Mesenchymal stem cell (in vitro differentiated cells and primary cell): Measurements from ENCODE around the gene MXRA7.
A peak's percentile ranks its signal among the peaks of the same experiment; 100 is the strongest.

Experiments used
- DNase-seq: peaks from one replicate; pipeline ENCODE4 v3.0.0-alpha.2; 2013
- H2AFZ ChIP-seq: one replicate; pipeline ENCODE4 v1.6.1; 2013; ENCODE audit warnings: low read depth, mild to moderate bottlenecking, control low read depth, inconsistent platforms, low read length, moderate library complexity
- H2AK5ac ChIP-seq: 2 replicates; pipeline ENCODE4 v1.6.1; 2013; ENCODE audit warnings: low read length, moderate library complexity, mild to moderate bottlenecking, inconsistent platforms; ENCODE audit not compliant: severe bottlenecking
- H2BK120ac ChIP-seq: one replicate; pipeline ENCODE4 v1.6.1; 2013; ENCODE audit warnings: low read depth, mild to moderate bottlenecking, inconsistent platforms, low read length, moderate library complexity
- H2BK12ac ChIP-seq, 2 experiments: one replicate each; pipeline ENCODE4 v1.6.1; 2013; ENCODE audit warnings: inconsistent platforms in 2 of 2, low read length in 2 of 2, mild to moderate bottlenecking in 2 of 2, moderate library complexity in 2 of 2, control low read depth in 1 of 2
- H2BK15ac ChIP-seq: one replicate; pipeline ENCODE4 v1.6.1; 2013; ENCODE audit warnings: mild to moderate bottlenecking, low read depth, inconsistent platforms; ENCODE audit not compliant: poor library complexity, severe bottlenecking
- H2BK5ac ChIP-seq: 2 replicates; pipeline ENCODE4 v1.6.1; 2013; ENCODE audit warnings: low read depth, mild to moderate bottlenecking, low read length, control low read depth, inconsistent platforms; ENCODE audit not compliant: poor library complexity, severe bottlenecking
- H3K14ac ChIP-seq, 2 experiments: one replicate each; pipeline ENCODE4 v1.6.1; 2013; ENCODE audit warnings: inconsistent platforms in 2 of 2, low read length in 2 of 2, control low read depth in 1 of 2, mild to moderate bottlenecking in 1 of 2, moderate library complexity in 1 of 2
- H3K18ac ChIP-seq, 2 experiments: one replicate each; pipeline ENCODE4 v1.6.1; 2013; ENCODE audit warnings: inconsistent platforms in 2 of 2, low read length in 2 of 2, control low read depth in 1 of 2, low read depth in 1 of 2, mild to moderate bottlenecking in 1 of 2
- H3K23ac ChIP-seq, 2 experiments: one replicate each; pipeline ENCODE4 v1.6.1; 2013; ENCODE audit warnings: inconsistent platforms in 2 of 2, low read length in 2 of 2, mild to moderate bottlenecking in 2 of 2, moderate library complexity in 2 of 2, control low read depth in 1 of 2
- H3K27ac ChIP-seq: 2 replicates; pipeline ENCODE4 v1.5.1; 2013; ENCODE audit warnings: mild to moderate bottlenecking, moderate library complexity, low read length, control low read depth, inconsistent platforms; ENCODE audit not compliant: poor library complexity, severe bottlenecking
- H3K27me3 ChIP-seq, 2 experiments: 2 replicates each; pipeline versions ENCODE4 v1.6.1 to v1.7.0; 2013; ENCODE audit warnings: low read length in 2 of 2, mild to moderate bottlenecking in 2 of 2, moderate library complexity in 2 of 2, control low read depth in 1 of 2, inconsistent platforms in 1 of 2; ENCODE audit not compliant: control insufficient read depth in 1 of 2, insufficient read depth in 1 of 2
- H3K36me3 ChIP-seq, 2 experiments: 2 replicates each; pipeline versions ENCODE4 v1.6.1 to v1.7.0; 2013; ENCODE audit warnings: low read length in 2 of 2, control low read depth in 1 of 2, inconsistent platforms in 1 of 2, low read depth in 1 of 2, mild to moderate bottlenecking in 1 of 2; ENCODE audit not compliant: insufficient read depth in 2 of 2, control insufficient read depth in 1 of 2
- H3K4ac ChIP-seq, 2 experiments: one replicate each; pipeline ENCODE4 v1.6.1; 2013; ENCODE audit warnings: inconsistent platforms in 2 of 2, low read length in 2 of 2, mild to moderate bottlenecking in 2 of 2, moderate library complexity in 2 of 2, control low read depth in 1 of 2, low read depth in 1 of 2
- H3K4me1 ChIP-seq: 2 replicates; pipeline ENCODE4 v1.6.1; 2013; ENCODE audit warnings: low read depth, low read length, control low read depth; ENCODE audit not compliant: control insufficient read depth, insufficient read depth
- H3K4me2 ChIP-seq: 2 replicates; pipeline ENCODE4 v1.6.1; 2013; ENCODE audit warnings: low read length, mild to moderate bottlenecking, inconsistent platforms; ENCODE audit not compliant: poor library complexity, severe bottlenecking
- H3K4me3 ChIP-seq, 2 experiments: 2 replicates each; pipeline versions ENCODE4 v1.5.1 to v1.7.0; 2013; ENCODE audit warnings: low read length in 2 of 2, mild to moderate bottlenecking in 2 of 2, control low read depth in 1 of 2, low read depth in 1 of 2; ENCODE audit not compliant: insufficient read depth in 1 of 2
- H3K79me1 ChIP-seq: replicated peaks from 2 replicates; pipeline ENCODE4 v1.6.1; 2013; ENCODE audit warnings: mild to moderate bottlenecking, control low read depth, low read length, inconsistent platforms; ENCODE audit not compliant: poor library complexity, severe bottlenecking
- H3K9ac ChIP-seq: 2 replicates; pipeline ENCODE4 v1.7.0; 2013; ENCODE audit warnings: mild to moderate bottlenecking, low read length, moderate library complexity
- H3K9me3 ChIP-seq: 2 replicates; pipeline ENCODE4 v1.7.0; 2013; ENCODE audit warnings: mild to moderate bottlenecking, low read length; ENCODE audit not compliant: control insufficient read depth
- H4K8ac ChIP-seq: one replicate; pipeline ENCODE4 v1.6.1; 2013; ENCODE audit warnings: inconsistent platforms, mild to moderate bottlenecking, low read length, moderate library complexity
- H4K91ac ChIP-seq: one replicate; pipeline ENCODE4 v1.6.1; 2013; ENCODE audit warnings: mild to moderate bottlenecking, low read length, inconsistent platforms
- WGBS: methylation state at CpG from one replicate; pipeline ENCODE4 v1.1.7; 2013; ENCODE audit warnings: mixed read lengths; 5-methylcytosine and 5-hydroxymethylcytosine counted together

Gene MXRA7

DNA sequence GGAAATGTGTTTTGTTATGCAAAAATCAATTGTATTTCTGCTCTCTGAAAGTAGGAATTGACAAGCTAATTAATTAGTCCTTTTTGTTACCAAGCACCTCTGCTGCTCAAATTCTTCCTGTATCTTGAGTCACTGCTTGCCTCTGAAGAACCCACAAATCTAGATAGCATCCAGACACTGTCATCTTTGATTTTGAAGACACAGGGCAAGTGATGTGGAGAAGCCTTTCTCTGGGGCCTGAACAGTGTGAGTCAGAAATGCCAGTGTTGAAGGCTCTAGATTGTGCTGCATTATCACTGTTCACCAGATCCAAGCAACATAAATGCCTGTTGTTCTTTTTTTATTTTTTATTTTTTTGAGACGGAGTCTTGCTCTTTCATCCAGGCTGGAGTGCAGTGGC lies 56.4 kb downstream of the MXRA7 start:
- no peak overlapping the region for H3K14ac ChIP-seq
- H4K91ac ChIP-seq, result no peak overlapping the region
- no peak overlapping the region for H3K23ac ChIP-seq
- H3K4me2 ChIP-seq, result no peak overlapping the region
- H3K36me3 ChIP-seq, result no peaks in the 10 kb centered on the region
- no peak overlapping the region for H3K4ac ChIP-seq
- peaks cover 4 to 9% of the 10 kb centered on the region in 2 experiments for H3K27me3 ChIP-seq
- H2BK12ac ChIP-seq, result no peak overlapping the region
- no peak overlapping the region for H3K4me3 ChIP-seq
- H3K18ac ChIP-seq, result no peak overlapping the region
- H3K27ac ChIP-seq, result no peak overlapping the region
- H2BK120ac ChIP-seq, result no peak overlapping the region
- H4K8ac ChIP-seq, result no peak overlapping the region
- H2AK5ac ChIP-seq, result no peak overlapping the region
- H3K4me1 ChIP-seq, result peaks cover under 1% of the 10 kb centered on the region
- H2BK15ac ChIP-seq, result no peak overlapping the region
- H3K9ac ChIP-seq, result no peak overlapping the region
- H2BK5ac ChIP-seq, result no peak overlapping the region
- peaks cover 11% of the 10 kb centered on the region for H3K9me3 ChIP-seq
- H2AFZ ChIP-seq, result no peak overlapping the region
- H3K79me1 ChIP-seq, result no peaks in the 10 kb centered on the region
- WGBS, result 92% methylated on average over 1 of the region's 1 CpG
- DNase-seq, result peak; percentile 16

DNA sequence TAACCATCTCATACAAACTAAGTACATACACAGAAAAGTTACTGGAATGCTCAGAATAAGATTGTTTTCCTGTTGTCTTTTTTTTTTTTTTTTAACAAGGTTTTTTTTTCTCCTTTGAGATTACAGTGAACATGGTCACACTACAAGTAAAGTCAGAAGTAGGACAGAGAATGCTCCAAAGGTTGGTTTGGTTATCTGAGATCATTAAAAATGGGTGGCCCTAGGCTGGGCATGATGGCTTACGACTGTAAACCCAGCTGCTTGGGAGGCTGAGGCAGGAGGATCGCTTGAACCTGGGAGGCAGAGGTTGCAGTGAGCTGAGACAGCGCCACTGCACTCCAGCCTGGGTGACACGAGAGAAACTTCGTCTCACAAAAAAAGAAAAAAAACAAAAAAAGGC lies 60.3 kb downstream of the MXRA7 start:
- no peak overlapping the region for H2AK5ac ChIP-seq

GRCh38 chr17:76646712-76647111 lies 64.1 kb downstream of the MXRA7 start:
- H4K8ac ChIP-seq, result no peak overlapping the region
- H3K79me1 ChIP-seq, result no peaks in the 10 kb centered on the region
- H2AK5ac ChIP-seq, result no peak overlapping the region
- no CpG with 5 or more reads among the region's 1 CpG for WGBS
- no peak overlapping the region for H2BK5ac ChIP-seq
- no peaks in the 10 kb centered on the region for H3K36me3 ChIP-seq
- H2BK120ac ChIP-seq, result no peak overlapping the region
- peaks cover 13% of the 10 kb centered on the region for H3K9me3 ChIP-seq
- H3K23ac ChIP-seq, result no peak overlapping the region
- H3K27me3 ChIP-seq, result peaks cover 9 to 37% of the 10 kb centered on the region in 2 experiments
- no peak overlapping the region for H2BK12ac ChIP-seq
- no peak overlapping the region for H2BK15ac ChIP-seq
- no peak overlapping the region for H3K4me2 ChIP-seq
- no peak overlapping the region for H3K4me3 ChIP-seq
- no peak overlapping the region for H3K4ac ChIP-seq
- H3K9ac ChIP-seq, result no peak overlapping the region
- no peak overlapping the region for H2AFZ ChIP-seq
- no peak overlapping the region for H3K18ac ChIP-seq
- H3K4me1 ChIP-seq, result peaks cover 5% of the 10 kb centered on the region
- DNase-seq, result no peak
- H3K27ac ChIP-seq, result no peak overlapping the region
- no peak overlapping the region for H3K14ac ChIP-seq
- H4K91ac ChIP-seq, result no peak overlapping the region

More for the DNA sequence above, 60.3 kb downstream of the MXRA7 start:
- H3K79me1 ChIP-seq, result no peaks in the 10 kb centered on the region
- no peak overlapping the region for H3K4me3 ChIP-seq
- H3K14ac ChIP-seq, result no peak overlapping the region
- peaks cover 2% of the 10 kb centered on the region for H3K4me1 ChIP-seq
- 93% methylated on average over 2 of the region's 5 CpGs for WGBS
- no peak overlapping the region for H4K91ac ChIP-seq
- H3K18ac ChIP-seq, result no peak overlapping the region
- no peak overlapping the region for H4K8ac ChIP-seq
- H2BK15ac ChIP-seq, result no peak overlapping the region
- peaks cover 7 to 20% of the 10 kb centered on the region in 2 experiments for H3K27me3 ChIP-seq
- no peak overlapping the region for H2BK5ac ChIP-seq
- DNase-seq, result no peak
- no peak overlapping the region for H3K4me2 ChIP-seq
- no peak overlapping the region for H3K4ac ChIP-seq
- no peak overlapping the region for H3K23ac ChIP-seq
- H2BK12ac ChIP-seq, result no peak overlapping the region
- no peak overlapping the region for H2BK120ac ChIP-seq
- no peak overlapping the region for H3K27ac ChIP-seq
- H3K9me3 ChIP-seq, result peaks cover 19% of the 10 kb centered on the region
- no peak overlapping the region for H3K9ac ChIP-seq
- no peaks in the 10 kb centered on the region for H3K36me3 ChIP-seq
- H2AFZ ChIP-seq, result no peak overlapping the region

DNA sequence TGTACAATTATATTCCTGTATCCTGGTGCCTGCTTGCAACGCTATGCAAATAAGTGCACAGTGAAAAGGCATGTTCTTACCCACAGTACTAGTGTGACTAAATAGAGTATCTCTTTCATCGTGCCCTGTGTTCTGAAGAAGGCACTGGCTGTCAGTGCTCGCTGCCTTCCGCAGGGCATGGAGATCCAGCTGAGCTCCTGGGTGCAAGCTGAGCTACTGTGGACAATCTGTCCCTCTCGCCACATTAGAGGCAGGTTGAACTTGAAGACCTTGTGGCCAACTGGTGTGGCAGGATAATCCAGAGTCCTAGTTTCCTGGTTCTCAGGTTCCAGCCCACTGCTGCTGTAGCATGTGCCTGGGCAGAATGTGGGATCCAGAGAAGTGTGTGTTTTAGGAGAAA lies 65.3 kb downstream of the MXRA7 start:
- Histone ChIP-seq H2AK5ac (no peak overlapping the region), H3K14ac (no peak overlapping the region), H2BK12ac (no peak overlapping the region), H3K23ac (no peak overlapping the region), H3K27me3 (peaks cover 9 to 40% of the 10 kb centered on the region in 2 experiments), H3K4ac (no peak overlapping the region), H4K8ac (no peak overlapping the region), H3K18ac (no peak overlapping the region), H4K91ac (no peak overlapping the region), H2BK5ac (no peak overlapping the region), H3K9me3 (peaks cover 11% of the 10 kb centered on the region), H2BK120ac (no peak overlapping the region), H2AFZ (no peak overlapping the region), H3K4me3 (no peak overlapping the region), H3K36me3 (no peaks in the 10 kb centered on the region), H3K4me2 (no peak overlapping the region), H3K9ac (no peak overlapping the region), H3K27ac (no peak overlapping the region), H3K79me1 (no peaks in the 10 kb centered on the region), H3K4me1 (peaks cover 5% of the 10 kb centered on the region), H2BK15ac (no peak overlapping the region)
- no peak for DNase-seq
- 93% methylated on average over 5 of the region's 5 CpGs for WGBS
